Daoy (cell line): ENCODE results near the gene IL1A. TPM values are rescaled to one million over a fixed set of nuclear protein-coding genes. Genes with fewer than 3 reads are reported as not detected.

Experiments
- DNase-seq: peaks from one replicate; pipeline ENCODE4 v3.0.0-alpha.2; 2015; ENCODE audit warnings: low read depth
- total RNA-seq: library from RNA; depleted of rRNA; stranded (reverse); fragments of >200 nt; shearing (Covaris generic); gene quantifications from 2 replicates; pipeline ENCODE4 v1.2.3, GENCODE V29; 2014; rRNA removed

Gene IL1A
- total RNA-seq, 1 experiment from 2014 or later: 29.8 TPM

GRCh38 chr2:112726487-112727190 lies 57.7 kb downstream of the IL1A start:
- DNase-seq: peak; percentile 93

GRCh38 chr2:112725545-112726457 lies 58.5 kb downstream of the IL1A start:
- DNase-seq: no peak

- DNase-seq: peak; percentile 50
These were observed 59.4 kb downstream of the IL1A start for GRCh38 chr2:112724591-112725525.

- DNase-seq: no peak
These were observed 60.3 kb downstream of the IL1A start for GRCh38 chr2:112723995-112724394.

Other genes with a start within 250 kb of the IL1A start
- gene POLR1B, start 242.0 kb downstream of the IL1A start, total RNA-seq: 26.3 and 29.9 TPM in 2 replicates
- gene CHCHD5, start 199.9 kb downstream of the IL1A start, total RNA-seq: 18.9 and 26.2 TPM in 2 replicates
- 58.4 and 71.2 TPM in 2 replicates for gene SLC20A1, start 138.6 kb downstream of the IL1A start, total RNA-seq
- not detected in 2 replicates for gene NT5DC4, start 63.5 kb downstream of the IL1A start, total RNA-seq
- gene CKAP2L, start 19.9 kb downstream of the IL1A start, total RNA-seq: 25.5 and 31.7 TPM in 2 replicates
- gene IL1B, start 52.3 kb upstream of the IL1A start, total RNA-seq: 12.4 and 13.5 TPM in 2 replicates
- gene IL37, start 126.7 kb upstream of the IL1A start, total RNA-seq: not detected in 2 replicates
- 0.80 TPM in 1 of 2 replicates, not detected in the other for gene IL36G, start 193.5 kb upstream of the IL1A start, total RNA-seq
- not detected in 2 replicates for gene IL36A, start 221.0 kb upstream of the IL1A start, total RNA-seq